OCI-LY7 (cell line): ENCODE results near the gene SAMD13.

ENCODE experiments used
- EZH2phosphoT487 ChIP-seq: fragments of 200-600 bp; sonication (generic); IDR thresholded peaks from 2 replicates; pipeline ENCODE4 v1.6.1; 2018; ENCODE audit warnings: low read depth, borderline replicate concordance, mild to moderate bottlenecking, mixed run types, antibody characterized with exemption, low read length, moderate library complexity, mixed read lengths
- TF ChIP-seq, protein P1 (sequence below): fragments of 200-600 bp; sonication (generic); conservative IDR thresholded peaks from 2 replicates; pipeline ENCODE4 v1.5.1; 2014; ENCODE audit warnings: mild to moderate bottlenecking, antibody characterized with exemption, low read length, moderate library complexity, mixed read lengths

DNA sequence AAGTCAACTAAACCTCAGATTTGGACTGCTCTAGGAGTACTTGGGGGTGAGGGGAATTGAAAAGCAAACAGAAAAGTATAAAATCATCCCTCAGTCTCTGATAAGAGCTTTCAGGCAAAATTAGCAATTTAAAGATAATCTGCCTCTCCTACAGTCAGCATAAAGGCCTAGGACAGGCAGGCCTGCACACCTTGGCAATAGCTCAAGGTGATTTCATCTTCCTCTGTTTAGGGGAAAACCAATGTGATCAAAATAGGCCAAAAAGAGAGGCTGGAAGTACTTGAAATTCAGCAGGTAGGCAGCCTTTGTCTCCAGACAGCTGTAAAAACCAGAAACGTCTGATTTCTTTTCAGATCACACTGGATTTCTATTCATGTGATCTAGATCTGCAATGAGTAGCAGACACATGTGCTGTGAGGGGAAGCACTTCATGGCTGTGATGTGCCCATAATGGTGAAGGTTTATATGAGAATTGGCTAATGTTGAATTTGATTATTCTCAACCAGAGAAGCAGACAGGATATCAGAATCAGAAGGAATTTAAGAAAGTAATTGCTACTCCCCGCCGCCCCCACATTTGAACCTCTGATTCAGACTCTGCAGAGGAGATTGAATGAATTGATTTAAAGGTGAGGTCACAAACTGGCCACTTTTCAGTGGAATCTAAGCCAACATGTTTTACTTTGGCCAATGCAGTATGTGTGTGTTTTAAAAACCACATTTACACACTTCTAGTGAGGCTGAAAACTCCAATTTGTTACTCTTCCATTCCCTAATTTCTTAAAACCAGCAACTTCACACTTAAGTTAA, 51.0 kb downstream of the SAMD13 start:
- TF ChIP-seq, protein P1, sequence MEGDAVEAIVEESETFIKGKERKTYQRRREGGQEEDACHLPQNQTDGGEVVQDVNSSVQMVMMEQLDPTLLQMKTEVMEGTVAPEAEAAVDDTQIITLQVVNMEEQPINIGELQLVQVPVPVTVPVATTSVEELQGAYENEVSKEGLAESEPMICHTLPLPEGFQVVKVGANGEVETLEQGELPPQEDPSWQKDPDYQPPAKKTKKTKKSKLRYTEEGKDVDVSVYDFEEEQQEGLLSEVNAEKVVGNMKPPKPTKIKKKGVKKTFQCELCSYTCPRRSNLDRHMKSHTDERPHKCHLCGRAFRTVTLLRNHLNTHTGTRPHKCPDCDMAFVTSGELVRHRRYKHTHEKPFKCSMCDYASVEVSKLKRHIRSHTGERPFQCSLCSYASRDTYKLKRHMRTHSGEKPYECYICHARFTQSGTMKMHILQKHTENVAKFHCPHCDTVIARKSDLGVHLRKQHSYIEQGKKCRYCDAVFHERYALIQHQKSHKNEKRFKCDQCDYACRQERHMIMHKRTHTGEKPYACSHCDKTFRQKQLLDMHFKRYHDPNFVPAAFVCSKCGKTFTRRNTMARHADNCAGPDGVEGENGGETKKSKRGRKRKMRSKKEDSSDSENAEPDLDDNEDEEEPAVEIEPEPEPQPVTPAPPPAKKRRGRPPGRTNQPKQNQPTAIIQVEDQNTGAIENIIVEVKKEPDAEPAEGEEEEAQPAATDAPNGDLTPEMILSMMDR: no peak
- no peak for TF ChIP-seq EZH2phosphoT487
